Prostate gland (tissue), 2 donors: Measurements from ENCODE around the gene ARL15. TPM values are rescaled to one million over a fixed set of nuclear protein-coding genes. Genes with fewer than 3 reads are reported as not detected.
A peak's percentile ranks its signal among the peaks of the same experiment; 100 is the strongest.

Experiments used
- DNase-seq: peaks from one replicate; pipeline ENCODE4 v3.0.0-alpha.2; 2019; ENCODE audit warnings: low spot score
- H3K27ac ChIP-seq, 2 donors: fragments of 200-600 bp; sonication (generic); 2 replicates each; pipeline ENCODE4 v1.5.1; 2017 to 2019
- H3K27me3 ChIP-seq: fragments of 200-600 bp; sonication (generic); replicated peaks from 2 replicates; pipeline ENCODE4 v1.5.1; 2019; ENCODE audit not compliant: insufficient read depth
- H3K36me3 ChIP-seq, 2 donors: fragments of 200-600 bp; sonication (generic); 1 replicate in 1 of 2; 2 replicates in 1 of 2; pipeline versions ENCODE4 v1.5.1 to v1.8.1; 2017 to 2019
- H3K4me1 ChIP-seq: fragments of 200-600 bp; sonication (generic); replicated peaks from 2 replicates; pipeline ENCODE4 v1.5.1; 2019
- H3K4me3 ChIP-seq, 2 donors: fragments of 200-600 bp; sonication (generic); 2 replicates each; pipeline ENCODE4 v1.5.1; 2017 to 2019
- H3K9me3 ChIP-seq: fragments of 200-600 bp; sonication (generic); 2 replicates; pipeline ENCODE4 v1.5.1; 2017
- CTCF ChIP-seq, 4 experiments: fragments of 200-600 bp in 2 of 4; fragments of 450-650 bp in 2 of 4; sonication (generic) in 2 of 4; IDR thresholded peaks; 1 replicate in 3 of 4; 2 replicates in 1 of 4; pipeline ENCODE4 v1.5.1; 2016 to 2019; ENCODE audit warnings: antibody characterized with exemption in 4 of 4, mild to moderate bottlenecking in 2 of 4, moderate library complexity in 2 of 4
- POLR2A ChIP-seq: fragments of 450-650 bp; IDR thresholded peaks from one replicate; pipeline ENCODE4 v1.6.1; 2016; ENCODE audit warnings: antibody characterized with exemption, mild to moderate bottlenecking
- POLR2AphosphoS5 ChIP-seq: sonication (generic); formaldehyde crosslinking; IDR thresholded peaks from one replicate; pipeline ENCODE4 v1.6.1; 2017; ENCODE audit warnings: antibody characterized with exemption
- WGBS: methylation state at CpG from one replicate; pipeline ENCODE4 v1.1.5; 2018; 5-methylcytosine and 5-hydroxymethylcytosine counted together
- intact Hi-C: fragments of 100-400 bp; cut with DNase I; formaldehyde crosslinking; loops from one replicate; pipeline ENCODE4 v1.14.2; 2022
- total RNA-seq, 2 donors: library from RNA; depleted of rRNA; stranded (reverse); fragments of >200 nt; gene quantifications; one replicate each; pipeline ENCODE4 v1.1.0, GENCODE V29; 2016

Gene ARL15
- total RNA-seq, 2 donors from 2014 or later: 16.1 to 38.4 TPM

DNA sequence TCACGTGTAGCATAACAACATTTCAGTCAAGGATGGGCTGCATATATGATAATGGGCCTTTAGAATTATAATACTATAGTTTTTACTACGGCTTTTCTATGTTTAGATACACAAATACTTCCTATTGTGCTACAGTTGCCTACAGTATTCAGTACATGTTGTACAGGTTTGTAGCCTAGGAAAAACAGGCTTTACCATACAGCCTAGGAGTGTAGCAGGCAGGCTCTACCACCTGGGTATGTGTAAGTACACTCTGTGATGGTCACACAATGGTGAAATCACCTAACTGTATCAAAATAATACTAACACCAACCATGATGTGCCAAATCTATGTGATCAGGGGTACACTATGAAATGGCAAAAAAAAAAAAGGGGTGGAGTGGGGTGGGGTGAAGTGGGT, 372.9 kb downstream of the ARL15 start:
- Histone ChIP-seq H3K27me3 (no peaks in the 10 kb centered on the region), H3K36me3 (no peaks in the 10 kb centered on the region), H3K4me1 (no peaks in the 10 kb centered on the region), H3K27ac (no peak overlapping the region), H3K9me3 (no peaks in the 10 kb centered on the region), H3K4me3 (no peak overlapping the region)
- intact Hi-C loops: no loop called here
- no peak for DNase-seq
- TF ChIP-seq CTCF (IDR thresholded peaks at IDR 0.05): no peak
- TF ChIP-seq POLR2A: no peak
- no peak for TF ChIP-seq POLR2AphosphoS5
- WGBS: 75% methylated on average over 2 of the region's 2 CpGs

GRCh38 chr5:53936481-53937352, 373.7 kb downstream of the ARL15 start:
- no peak for TF ChIP-seq POLR2AphosphoS5
- no peak for TF ChIP-seq CTCF (IDR thresholded peaks at IDR 0.05)
- TF ChIP-seq POLR2A: no peak
- no peaks in the 10 kb centered on the region for H3K36me3 ChIP-seq
- H3K4me3 ChIP-seq: no peak overlapping the region
- H3K27me3 ChIP-seq: no peaks in the 10 kb centered on the region
- intact Hi-C loops: no loop called here
- DNase-seq: no peak
- no peak overlapping the region for H3K27ac ChIP-seq
- WGBS: 61% methylated on average over 7 of the region's 7 CpGs
- no peaks in the 10 kb centered on the region for H3K9me3 ChIP-seq
- H3K4me1 ChIP-seq: no peaks in the 10 kb centered on the region

DNA sequence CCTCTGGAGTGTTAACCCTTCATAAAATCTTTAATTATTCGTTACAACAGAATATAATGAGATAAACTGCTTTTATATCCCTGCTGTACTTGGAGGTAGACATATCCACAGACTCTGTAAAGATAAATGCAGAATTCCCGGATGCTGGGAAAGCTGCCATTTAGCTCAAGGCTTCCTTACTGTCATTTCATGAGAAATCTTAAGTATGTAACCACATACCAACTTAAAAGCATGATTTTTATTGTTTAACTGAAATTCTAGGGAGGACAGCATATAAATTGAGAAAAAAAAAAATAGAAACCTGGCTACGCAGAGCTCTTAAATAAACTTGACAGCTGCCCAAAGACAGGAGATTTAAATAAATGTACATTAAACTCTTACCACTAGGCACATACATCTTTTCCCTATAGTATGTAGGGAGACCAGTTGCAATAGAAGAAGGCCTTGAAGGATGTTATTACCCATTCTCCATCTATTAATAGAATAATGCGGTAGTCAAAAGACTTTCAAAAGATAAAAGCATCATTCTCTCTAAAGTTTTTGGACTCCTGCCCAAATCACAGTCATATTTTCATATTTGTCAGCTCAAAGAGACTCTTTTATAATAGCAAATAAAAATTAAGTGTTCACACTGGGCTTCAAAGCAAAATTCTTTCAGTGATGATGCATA, 376.1 kb downstream of the ARL15 start:
- TF ChIP-seq POLR2AphosphoS5 (no peak), CTCF (IDR thresholded peaks at IDR 0.05) (no peak), POLR2A (no peak)
- H3K9me3 ChIP-seq: no peaks in the 10 kb centered on the region
- DNase-seq: no peak
- H3K36me3 ChIP-seq: no peaks in the 10 kb centered on the region
- H3K27me3 ChIP-seq: no peaks in the 10 kb centered on the region
- intact Hi-C loops: no loop called here
- H3K4me1 ChIP-seq: no peaks in the 10 kb centered on the region
- 49% methylated on average over 4 of the region's 4 CpGs for WGBS
- H3K27ac ChIP-seq: no peak overlapping the region
- H3K4me3 ChIP-seq: no peak overlapping the region

DNA sequence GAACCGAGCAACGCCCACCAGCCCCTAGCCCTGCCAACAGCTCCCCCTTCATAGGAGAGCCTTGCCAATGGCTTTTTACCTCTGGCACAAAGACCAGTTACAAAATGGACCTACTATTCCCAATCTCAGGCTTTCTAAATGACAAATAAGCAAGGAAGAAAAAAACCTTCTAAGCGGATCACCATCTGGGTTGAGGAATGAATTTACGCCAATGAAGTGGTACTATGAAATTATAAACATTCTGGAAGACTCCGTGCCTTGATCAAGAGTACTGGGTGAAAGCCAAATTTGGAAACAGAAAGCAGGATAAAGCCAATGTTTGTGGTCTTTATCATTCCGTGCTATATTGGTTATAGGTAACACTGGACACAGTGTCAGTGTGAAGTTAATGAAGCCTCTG, 378.0 kb downstream of the ARL15 start:
- intact Hi-C loops: no loop called here
- Histone ChIP-seq H3K36me3 (no peaks in the 10 kb centered on the region), H3K27ac (peak overlapping the region in 1 of 2 donors; percentile 22), H3K27me3 (no peaks in the 10 kb centered on the region), H3K9me3 (no peaks in the 10 kb centered on the region), H3K4me1 (no peaks in the 10 kb centered on the region), H3K4me3 (no peak overlapping the region)
- no peak for TF ChIP-seq CTCF (IDR thresholded peaks at IDR 0.05)
- TF ChIP-seq POLR2AphosphoS5: no peak
- TF ChIP-seq POLR2A: no peak
- DNase-seq: no peak
- WGBS: 75% methylated on average over 6 of the region's 6 CpGs
